ENCODE measurements around the gene H2BK1. TPM values are rescaled to one million over a fixed set of nuclear protein-coding genes. Genes with fewer than 3 reads are reported as not detected.

H2BK1 gene
- total and polyA plus RNA-seq, 10 donors = 0.24 TPM; not detected in 9

- peaks cover 0 to 5% (median 0%) of the 10 kb centered on the region in 6 donors for H3K4me1 ChIP-seq
- TF ChIP-seq POLR2A (IDR thresholded peaks at IDR 0.05) (no peak), POLR2AphosphoS5 (IDR thresholded peaks at IDR 0.05) (no peak)
- TF ChIP-seq, protein P1, sequence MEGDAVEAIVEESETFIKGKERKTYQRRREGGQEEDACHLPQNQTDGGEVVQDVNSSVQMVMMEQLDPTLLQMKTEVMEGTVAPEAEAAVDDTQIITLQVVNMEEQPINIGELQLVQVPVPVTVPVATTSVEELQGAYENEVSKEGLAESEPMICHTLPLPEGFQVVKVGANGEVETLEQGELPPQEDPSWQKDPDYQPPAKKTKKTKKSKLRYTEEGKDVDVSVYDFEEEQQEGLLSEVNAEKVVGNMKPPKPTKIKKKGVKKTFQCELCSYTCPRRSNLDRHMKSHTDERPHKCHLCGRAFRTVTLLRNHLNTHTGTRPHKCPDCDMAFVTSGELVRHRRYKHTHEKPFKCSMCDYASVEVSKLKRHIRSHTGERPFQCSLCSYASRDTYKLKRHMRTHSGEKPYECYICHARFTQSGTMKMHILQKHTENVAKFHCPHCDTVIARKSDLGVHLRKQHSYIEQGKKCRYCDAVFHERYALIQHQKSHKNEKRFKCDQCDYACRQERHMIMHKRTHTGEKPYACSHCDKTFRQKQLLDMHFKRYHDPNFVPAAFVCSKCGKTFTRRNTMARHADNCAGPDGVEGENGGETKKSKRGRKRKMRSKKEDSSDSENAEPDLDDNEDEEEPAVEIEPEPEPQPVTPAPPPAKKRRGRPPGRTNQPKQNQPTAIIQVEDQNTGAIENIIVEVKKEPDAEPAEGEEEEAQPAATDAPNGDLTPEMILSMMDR (IDR thresholded peaks at IDR 0.05 in 8 of 11, conservative IDR thresholded peaks at IDR 0.05 in 3 of 11) = no peak
- DNase-seq = no peak
- H3K9me3 ChIP-seq = no peaks in the 10 kb centered on the region
- H3K27ac ChIP-seq = no peak overlapping the region
- intact Hi-C loops (cut with DNase I; ENCODE audit: low total_unique reads) = no loop called here
- WGBS, 5 donors = 81 to 93% (median 87%) methylated on average over 4 of the region's 4 CpGs
- no peak overlapping the region for H3K4me3 ChIP-seq
- H3K27me3 ChIP-seq (replicated peaks in 1 of 7) = peaks cover 0 to 45% (median 12%) of the 10 kb centered on the region in 7 donors
- H3K36me3 ChIP-seq = no peaks in the 10 kb centered on the region
Observed at GRCh38 chr7:151201751-151202150, 8.5 kb downstream of the H2BK1 start.

DNA sequence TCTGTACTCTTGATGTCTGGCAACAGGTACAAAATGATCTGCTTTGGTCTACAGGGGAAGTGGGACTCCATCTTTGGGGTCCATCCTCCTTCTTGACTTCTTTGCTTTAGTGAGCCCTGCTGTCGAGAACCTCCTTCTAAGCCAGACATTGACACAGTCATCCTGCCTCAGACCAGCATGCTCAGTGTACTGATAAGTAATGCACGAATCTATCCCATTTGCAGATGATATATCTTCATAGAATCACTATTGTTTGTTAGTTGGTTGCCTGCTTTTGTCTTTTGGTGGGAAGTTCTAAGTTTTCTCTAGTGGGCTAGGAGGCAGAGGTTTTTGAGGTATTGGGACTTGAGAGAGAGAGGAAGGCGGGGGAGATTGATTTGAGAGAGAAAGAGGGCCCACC, 8.9 kb downstream of the H2BK1 start:
- no peak for DNase-seq
- Histone ChIP-seq H3K27ac (no peak overlapping the region), H3K9me3 (no peaks in the 10 kb centered on the region), H3K4me1 (peaks cover 0 to under 1% (median 0%) of the 10 kb centered on the region in 6 donors), H3K36me3 (no peaks in the 10 kb centered on the region), H3K4me3 (no peak overlapping the region), H3K27me3 (replicated peaks in 1 of 7) (peaks cover 0 to 45% (median 12%) of the 10 kb centered on the region in 7 donors)
- no peak for TF ChIP-seq POLR2AphosphoS5 (IDR thresholded peaks at IDR 0.05)
- TF ChIP-seq, protein P1 (IDR thresholded peaks at IDR 0.05 in 8 of 11, conservative IDR thresholded peaks at IDR 0.05 in 3 of 11) = no peak
- no peak for TF ChIP-seq POLR2A (IDR thresholded peaks at IDR 0.05)
- intact Hi-C loops (cut with DNase I; ENCODE audit: low total_unique reads) = no loop called here
- 64 to 90% (median 78%) methylated on average over 3 of the region's 3 CpGs for WGBS, 5 donors

GRCh38 chr7:151198945-151199848, 11.1 kb downstream of the H2BK1 start:
- H3K4me1 ChIP-seq = no peaks in the 10 kb centered on the region
- H3K9me3 ChIP-seq = no peaks in the 10 kb centered on the region
- H3K27me3 ChIP-seq (replicated peaks in 1 of 7) = peaks cover 0 to 42% (median 3%) of the 10 kb centered on the region in 7 donors
- no peaks in the 10 kb centered on the region for H3K36me3 ChIP-seq
- no peak overlapping the region for H3K4me3 ChIP-seq
- no peak overlapping the region for H3K27ac ChIP-seq
- no peak for DNase-seq
- TF ChIP-seq POLR2AphosphoS5 (IDR thresholded peaks at IDR 0.05) (no peak), POLR2A (IDR thresholded peaks at IDR 0.05) (no peak)
- TF ChIP-seq, protein P1 (IDR thresholded peaks at IDR 0.05 in 8 of 11, conservative IDR thresholded peaks at IDR 0.05 in 3 of 11) = no peak
- WGBS, 5 donors = 71 to 88% (median 78%) methylated on average over 30 of the region's 30 CpGs
- intact Hi-C loops (cut with DNase I; ENCODE audit: low total_unique reads) = no loop called here

DNA sequence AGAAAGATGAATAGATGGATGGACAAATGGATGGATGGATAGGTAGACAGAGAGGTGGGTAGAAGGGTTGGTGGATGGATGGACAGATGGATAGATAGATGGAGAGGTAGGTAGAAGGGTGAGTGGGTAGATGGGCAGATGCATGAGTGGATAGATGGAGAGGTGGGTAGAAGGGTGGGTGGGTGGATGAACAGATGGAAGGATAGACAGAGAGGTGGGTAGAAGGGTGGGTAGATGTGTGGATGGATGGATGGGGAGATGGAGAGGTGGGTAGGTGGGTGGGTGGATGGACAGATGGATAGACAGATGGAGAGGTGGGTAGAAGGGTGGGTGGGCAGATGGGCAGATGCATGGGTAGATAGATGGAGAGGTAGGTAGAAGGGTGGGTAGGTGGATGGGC, 12.4 kb downstream of the H2BK1 start:
- TF ChIP-seq POLR2AphosphoS5 (IDR thresholded peaks at IDR 0.05) (no peak), POLR2A (IDR thresholded peaks at IDR 0.05) (no peak)
- TF ChIP-seq, protein P1 (IDR thresholded peaks at IDR 0.05 in 8 of 11, conservative IDR thresholded peaks at IDR 0.05 in 3 of 11) = no peak
- H3K4me3 ChIP-seq = no peak overlapping the region
- no peak for DNase-seq
- H3K4me1 ChIP-seq = no peaks in the 10 kb centered on the region
- H3K9me3 ChIP-seq = no peaks in the 10 kb centered on the region
- H3K36me3 ChIP-seq = no peaks in the 10 kb centered on the region
- intact Hi-C loops (cut with DNase I; ENCODE audit: low total_unique reads) = no loop called here
- peaks cover 0 to 33% (median 3%) of the 10 kb centered on the region in 7 donors for H3K27me3 ChIP-seq (replicated peaks in 1 of 7)
- no peak overlapping the region for H3K27ac ChIP-seq

Measured in spleen (tissue), 11 donors.